Stimulated activated CD8-positive, alpha-beta memory T cell treated with anti-CD3 and anti-CD28 coated beads, Interleukin-12 subunit alpha, Interleukin-12 subunit beta, amount 100 ng/mL, for 4 hours (primary cell): ENCODE results near the gene WFDC1.

Source experiments
- DNase-seq: peaks from one replicate; pipeline ENCODE4 v3.0.0-alpha.2; 2020; ENCODE audit warnings: low read depth

Gene WFDC1, protein sequence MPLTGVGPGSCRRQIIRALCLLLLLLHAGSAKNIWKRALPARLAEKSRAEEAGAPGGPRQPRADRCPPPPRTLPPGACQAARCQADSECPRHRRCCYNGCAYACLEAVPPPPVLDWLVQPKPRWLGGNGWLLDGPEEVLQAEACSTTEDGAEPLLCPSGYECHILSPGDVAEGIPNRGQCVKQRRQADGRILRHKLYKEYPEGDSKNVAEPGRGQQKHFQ

GRCh38 chr16:84294531-84295142 lies at the start of gene WFDC1:
Gene WFDC1, plus strand, starts transcription at chr16:84294878. Its CDS starts 94 bp downstream, at chr16:84294972.
- no peak for DNase-seq

DNA sequence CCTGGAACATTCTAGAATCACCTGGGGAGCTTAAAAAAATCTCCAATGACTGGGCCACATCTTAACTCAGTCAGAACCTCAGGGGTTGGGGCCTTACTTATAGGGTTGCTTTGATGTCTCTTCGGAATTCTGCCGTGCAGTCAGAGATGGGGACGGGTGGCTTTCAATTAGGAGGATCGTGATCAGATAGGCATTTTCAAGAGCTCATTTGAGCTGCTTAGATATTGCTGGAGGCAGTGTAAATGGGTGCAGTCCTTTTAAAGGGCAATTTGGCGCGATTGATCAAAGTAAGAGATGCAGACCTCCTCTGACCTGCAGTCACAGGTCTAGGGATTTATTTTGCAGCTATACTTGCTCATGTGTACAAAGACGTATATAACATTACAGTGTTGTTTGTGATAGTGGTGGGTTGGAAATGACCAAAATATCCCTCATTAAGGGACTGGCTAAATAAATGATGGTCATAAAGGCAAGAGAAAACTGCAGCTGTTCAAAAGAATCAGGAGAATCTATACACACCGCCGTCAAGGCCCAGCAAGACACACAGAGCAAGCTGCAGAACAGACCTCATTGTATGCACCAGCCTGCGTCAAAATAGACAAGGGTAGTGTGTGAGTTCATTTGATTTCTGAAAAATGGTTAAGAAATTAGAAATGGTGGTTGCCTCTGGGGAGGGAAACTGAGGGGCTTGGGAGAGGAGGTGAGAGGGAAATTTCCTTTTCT lies 48.6 kb upstream of the WFDC1 start:
- no peak for DNase-seq

- DNase-seq: no peak
Observed at GRCh38 chr16:84246679-84247077, 48.0 kb upstream of the WFDC1 start.

DNA sequence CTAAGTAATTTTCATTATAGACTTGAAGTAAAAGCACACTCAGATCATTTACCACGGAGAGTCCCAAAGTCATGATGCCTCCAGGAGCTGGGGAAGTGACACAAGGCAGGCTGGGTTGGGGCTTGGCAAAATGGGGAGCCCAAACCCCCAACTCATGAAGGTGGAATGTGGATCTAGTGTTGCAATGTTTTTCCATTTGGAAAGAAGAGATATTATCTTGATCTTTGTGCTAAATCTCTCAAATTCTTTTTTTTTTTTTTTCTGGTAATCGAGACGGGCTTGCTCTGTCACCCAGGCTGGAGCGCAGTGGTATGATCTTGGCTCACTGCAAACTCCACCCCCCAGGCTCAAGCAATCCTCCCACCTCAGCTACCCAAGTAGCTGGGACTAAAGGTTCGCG lies 47.3 kb upstream of the WFDC1 start:
- DNase-seq: no peak

DNA sequence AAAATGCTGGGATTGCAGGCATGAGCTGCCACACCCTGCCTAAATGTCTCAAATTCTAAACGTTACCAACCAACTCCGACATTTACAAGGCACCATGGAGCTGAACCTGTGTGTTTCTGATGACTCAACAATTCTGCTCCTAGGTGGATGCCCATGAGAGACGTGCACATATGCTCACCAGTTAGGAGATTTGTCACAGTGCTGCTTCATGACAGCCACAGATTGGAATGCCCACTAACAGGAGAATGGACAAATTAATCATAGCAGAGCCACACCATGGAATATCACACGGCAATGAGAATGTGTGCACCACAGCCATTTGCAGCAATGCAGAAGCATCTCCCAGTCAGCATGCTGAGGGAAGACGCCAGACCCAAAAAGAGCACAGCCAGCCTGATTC lies 46.8 kb upstream of the WFDC1 start:
- no peak for DNase-seq

DNA sequence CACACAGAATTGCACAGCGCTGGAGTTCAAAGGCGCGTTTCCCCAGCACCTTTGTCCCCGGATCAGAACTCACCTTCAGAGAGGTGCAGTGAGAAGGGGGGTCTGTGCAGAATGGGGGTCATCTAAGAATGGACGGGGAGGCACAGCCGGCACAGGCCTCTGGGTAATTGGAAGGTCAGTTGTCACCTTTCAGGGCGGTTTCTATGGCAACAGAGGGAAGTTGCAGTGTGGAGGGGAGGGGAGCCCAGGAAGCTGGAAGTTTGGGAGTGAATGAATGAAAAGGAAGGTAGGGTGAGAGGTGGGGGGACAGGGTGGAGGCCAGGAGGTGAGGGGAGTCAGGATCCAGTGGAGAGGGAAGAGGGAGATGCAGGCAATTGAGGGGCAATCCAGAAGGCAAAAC lies 42.5 kb upstream of the WFDC1 start:
- no peak for DNase-seq

DNA sequence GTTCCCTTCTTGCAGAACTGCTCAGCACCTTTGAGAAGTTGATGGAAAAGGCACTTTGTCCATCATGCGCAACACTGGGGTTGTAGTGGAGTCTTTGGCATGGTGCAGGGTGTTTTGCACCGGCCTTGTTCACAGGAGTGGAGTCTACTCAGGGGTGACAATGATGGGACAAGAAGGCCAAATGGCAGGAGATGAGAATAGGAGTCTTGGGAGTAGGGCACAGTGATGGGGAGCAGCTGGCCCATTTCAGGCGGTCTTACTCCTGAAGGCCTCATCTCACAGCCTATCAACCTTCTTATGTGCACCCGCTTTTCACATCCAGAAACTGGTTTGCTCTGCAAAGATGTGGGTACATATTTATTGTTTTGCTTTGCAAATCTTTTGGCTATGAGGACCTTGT lies 41.5 kb upstream of the WFDC1 start:
- DNase-seq: no peak

GRCh38 chr16:84254062-84254461 lies 40.6 kb upstream of the WFDC1 start:
- no peak for DNase-seq

DNA sequence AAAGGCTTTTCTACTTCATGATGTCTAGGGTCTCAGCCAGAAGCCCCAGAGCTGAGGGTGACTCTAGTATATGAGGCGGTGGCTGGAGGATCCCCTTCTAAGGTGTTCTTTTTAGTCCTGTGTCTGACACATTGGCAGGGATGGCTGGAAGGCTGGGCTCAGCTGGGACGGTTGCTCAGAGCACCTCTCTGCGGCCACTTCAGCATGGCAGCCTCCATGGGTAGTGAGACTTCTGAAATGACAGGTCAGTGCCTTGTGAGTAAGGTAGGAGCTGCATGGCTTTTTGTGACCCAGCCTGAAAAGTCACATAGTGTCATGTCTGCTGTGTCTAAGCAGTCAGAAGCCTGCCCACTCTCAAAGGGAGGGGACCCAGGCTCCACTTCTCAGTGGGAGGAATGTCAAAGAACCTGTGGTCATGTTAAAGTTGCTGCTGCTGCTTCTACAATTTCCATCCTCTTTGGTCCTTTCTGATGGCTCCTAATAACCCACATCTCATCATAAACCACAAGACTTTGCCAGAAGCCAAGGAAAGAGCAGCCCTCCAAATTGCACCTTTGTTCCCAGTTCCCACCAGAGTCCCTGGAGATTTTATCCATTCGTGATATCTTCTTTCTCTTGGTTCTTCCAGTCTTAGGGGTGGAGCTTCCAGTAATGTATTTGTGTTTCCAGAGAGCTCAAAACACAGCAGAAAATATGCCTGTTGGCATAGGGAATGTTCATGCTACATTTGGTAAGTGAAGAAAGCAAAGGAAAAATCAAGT lies 39.4 kb upstream of the WFDC1 start:
- DNase-seq: no peak

GRCh38 chr16:84258266-84258665 lies 36.4 kb upstream of the WFDC1 start:
- no peak for DNase-seq

GRCh38 chr16:84259691-84260090 lies 35.0 kb upstream of the WFDC1 start:
- DNase-seq: no peak

GRCh38 chr16:84260766-84261554 lies 33.7 kb upstream of the WFDC1 start:
- no peak for DNase-seq

DNA sequence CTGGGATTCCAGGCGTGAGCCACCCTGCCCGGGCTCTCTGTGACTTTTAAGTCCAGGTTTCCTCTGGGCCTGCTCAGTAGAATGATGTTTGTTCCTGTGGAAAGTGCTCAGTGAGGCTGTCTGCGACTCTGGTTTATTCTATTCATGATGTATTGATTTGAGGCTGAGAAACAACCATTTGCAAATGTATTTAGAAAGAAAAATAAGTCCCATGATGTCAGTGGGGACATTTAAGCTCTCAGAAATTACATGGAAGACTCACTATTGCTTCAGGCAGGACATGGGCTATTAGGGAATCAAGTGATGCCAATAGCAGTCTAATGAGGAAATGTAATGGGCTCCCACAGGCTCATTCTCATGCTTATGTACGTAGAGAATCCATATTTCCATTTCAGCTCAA lies 32.6 kb upstream of the WFDC1 start:
- no peak for DNase-seq

GRCh38 chr16:84262939-84263338 lies 31.7 kb upstream of the WFDC1 start:
- no peak for DNase-seq

GRCh38 chr16:84266451-84266850 lies 28.2 kb upstream of the WFDC1 start:
- no peak for DNase-seq

- no peak for DNase-seq
Observed at GRCh38 chr16:84267380-84267779, 27.3 kb upstream of the WFDC1 start.

DNA sequence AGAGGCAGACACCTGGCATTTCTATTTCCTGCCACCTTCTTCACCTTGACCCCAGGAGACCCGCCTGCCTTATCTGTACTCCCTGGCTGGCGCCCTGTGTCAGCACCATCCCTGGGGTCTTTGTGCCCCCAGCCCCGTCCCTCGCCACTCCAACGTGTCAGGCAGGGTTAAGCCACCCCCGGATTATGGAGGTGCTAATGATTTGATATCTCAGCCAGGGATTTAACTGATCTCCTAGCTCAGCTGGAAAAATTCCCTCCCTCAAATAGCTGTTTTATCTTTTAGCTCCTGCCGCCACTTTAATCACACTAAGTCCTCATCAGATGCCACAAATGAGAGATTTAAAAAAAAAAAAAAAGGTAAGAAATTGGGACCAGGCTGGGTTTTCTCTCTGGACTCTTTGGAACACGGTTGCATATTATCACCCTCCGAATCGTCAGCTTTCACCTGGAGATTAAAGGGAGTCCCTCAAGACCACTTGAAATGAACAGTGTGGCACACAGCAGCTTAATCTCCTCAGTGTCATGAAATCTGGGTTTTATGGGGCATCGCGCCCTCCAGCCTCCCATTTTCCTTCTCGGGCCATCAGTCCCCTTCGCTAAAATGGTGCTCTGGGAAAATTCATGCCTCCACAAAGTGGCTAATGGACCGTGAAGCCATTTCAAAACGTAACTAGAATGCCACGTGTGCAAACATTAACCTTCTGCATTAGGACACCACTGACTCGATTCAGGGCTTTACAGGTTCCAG lies 26.2 kb upstream of the WFDC1 start:
- DNase-seq: no peak

DNA sequence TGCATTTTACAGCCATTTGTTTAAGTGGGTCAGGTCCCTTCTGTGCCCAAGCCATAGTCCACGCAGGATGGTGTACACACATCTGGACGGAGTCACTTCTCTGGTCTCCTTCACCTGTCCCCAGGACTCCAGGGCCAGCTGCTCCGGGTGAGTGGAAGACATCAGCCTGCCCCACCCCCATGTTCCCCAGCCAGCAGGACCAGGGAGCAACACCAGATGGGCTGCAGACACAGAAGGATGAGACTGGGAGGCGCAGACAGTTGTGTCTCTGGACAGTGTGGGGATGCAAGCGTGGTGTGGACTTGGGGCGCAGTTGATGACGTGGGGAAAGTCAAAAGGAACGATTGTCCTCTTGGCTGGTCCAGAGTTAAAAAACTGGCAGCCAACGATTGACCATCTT lies 24.6 kb upstream of the WFDC1 start:
- no peak for DNase-seq

GRCh38 chr16:84270531-84270930 lies 24.1 kb upstream of the WFDC1 start:
- DNase-seq: no peak

DNA sequence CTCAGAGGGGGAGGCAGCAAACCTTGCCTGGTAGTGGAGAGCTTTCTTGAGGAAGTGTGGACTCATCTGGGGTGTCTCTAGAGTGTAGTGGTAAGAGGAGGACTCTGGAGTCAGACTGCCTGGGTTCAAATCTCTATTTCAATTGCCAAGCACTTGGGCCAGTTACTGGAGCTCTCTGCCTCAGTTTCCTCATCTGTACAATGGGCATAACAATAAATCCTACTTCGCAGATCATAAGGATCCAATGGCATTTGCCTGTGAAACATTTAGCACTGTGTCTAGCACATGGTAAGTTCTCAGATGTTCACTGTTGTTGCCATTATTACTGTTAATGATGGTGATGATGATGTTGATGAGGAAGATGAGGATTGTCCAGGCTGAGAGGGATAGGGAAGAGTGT lies 23.6 kb upstream of the WFDC1 start:
- no peak for DNase-seq

GRCh38 chr16:84271866-84272265 lies 22.8 kb upstream of the WFDC1 start:
- no peak for DNase-seq
